ENCODE measurements around the gene SHISA6.

The SHISA6 gene

DNA sequence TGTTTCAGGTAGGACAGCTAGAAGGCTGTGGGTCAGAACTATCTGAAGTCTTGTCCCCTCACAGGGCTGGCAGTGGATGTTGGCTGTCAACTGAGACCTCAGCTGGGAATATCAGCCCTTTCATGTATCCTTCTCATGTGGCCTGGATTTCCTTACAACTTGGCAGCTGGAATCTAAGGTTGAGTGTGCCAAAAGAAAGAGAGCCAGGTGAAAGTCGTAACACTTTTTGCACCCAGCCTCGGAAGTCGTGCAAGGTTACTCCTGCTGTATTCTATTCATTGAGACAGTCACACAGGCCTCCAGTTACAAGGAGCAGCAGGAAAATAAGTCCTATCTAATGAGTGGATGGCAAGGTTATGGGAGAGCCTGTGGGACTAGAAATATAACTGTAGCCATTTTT lies 304.7 kb downstream of the SHISA6 start:
- no peak for DNase-seq

DNA sequence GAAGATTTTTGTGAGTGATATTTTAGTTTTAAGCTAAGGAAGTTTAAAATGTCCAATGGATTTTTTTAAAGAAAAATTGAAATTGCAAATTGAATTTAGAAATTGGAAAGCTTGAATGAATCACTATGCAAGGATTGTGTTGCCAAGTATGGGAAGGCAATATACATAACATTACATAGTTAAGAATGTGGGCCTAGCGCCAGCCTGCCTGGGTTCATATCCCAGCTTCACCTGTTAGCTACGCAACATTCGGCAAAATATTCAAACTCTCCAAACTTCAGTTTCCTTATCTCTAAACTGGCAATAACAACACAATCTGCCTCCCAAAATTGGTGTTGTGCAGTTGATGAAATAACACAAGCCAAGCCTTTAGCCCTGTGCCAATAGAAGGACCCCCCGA lies 306.8 kb downstream of the SHISA6 start:
- DNase-seq: no peak

DNA sequence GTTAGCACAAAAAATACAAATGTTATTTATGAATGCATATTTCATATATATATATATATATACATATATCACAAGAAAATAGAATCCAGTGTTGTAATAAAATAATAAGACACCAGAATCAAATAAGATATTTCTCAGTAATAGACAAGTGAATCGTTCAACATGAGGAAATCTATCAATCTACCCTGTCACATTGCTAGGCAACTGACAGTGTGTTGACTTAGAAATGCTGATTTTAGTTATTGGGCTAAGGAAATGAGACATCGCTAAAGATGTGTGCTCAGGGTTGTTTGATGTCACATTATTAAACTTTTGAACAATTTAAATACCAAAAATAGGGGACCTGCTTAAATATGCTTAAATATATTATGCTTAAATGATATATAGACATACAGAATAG lies 307.4 kb downstream of the SHISA6 start:
- DNase-seq: no peak

DNA sequence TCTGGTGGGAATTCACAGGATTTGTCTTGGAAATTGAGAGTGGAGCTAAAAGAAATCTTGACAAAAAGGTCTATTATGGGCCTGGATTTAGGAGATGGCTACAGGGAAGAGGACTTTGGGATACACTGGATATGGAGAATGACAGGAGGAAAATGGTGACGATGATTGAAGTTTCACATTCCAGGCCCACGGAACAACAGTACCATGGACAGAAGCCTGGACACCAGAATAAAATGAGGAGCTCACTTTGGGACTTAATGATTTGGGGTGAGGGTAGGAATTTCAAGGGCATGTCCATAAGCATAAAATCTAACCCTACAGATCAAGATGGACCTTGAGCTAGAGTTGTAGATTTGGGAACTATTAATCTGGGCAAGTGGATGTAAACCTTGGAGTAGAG lies 309.4 kb downstream of the SHISA6 start:
- no peak for DNase-seq

DNA sequence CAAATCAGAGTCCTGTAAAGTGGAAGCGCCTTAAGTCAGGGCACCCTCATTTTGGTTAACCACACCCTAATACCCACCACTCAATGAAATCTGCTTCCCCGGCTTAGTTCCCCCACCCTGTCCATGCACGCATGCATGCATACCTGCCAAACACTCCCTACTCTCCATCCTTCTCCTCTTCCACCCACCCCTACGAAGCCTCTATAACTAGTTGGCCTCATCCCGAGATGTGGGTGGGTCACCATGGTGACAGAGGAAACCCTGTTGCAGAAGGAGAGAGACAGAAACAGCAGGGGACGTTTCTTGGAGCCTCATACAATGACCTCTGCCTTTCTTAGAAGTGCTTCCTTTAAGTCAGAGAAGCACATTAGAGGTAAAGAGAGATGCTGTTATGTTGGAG lies 310.4 kb downstream of the SHISA6 start:
- no peak for DNase-seq

DNA sequence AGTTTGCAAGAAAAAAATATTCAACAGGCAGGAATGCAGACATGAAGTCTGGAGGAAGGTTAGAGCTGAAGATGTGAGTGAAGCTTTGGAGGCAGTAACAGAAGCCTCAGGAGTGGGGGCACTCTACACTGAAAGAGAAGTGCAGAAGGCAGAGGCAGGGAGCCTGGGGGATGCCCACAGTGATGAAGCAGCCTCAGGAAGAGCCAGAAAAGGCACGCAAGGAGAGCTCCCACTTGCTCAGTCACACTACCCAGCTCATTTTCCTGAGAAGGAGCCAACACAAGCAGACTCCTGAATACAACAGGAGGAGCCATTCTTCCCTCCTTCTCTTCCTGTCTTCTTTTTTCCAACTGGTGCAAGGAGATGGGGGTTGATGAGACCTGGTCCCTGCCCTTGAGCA lies 312.1 kb downstream of the SHISA6 start:
- DNase-seq: no peak

DNA sequence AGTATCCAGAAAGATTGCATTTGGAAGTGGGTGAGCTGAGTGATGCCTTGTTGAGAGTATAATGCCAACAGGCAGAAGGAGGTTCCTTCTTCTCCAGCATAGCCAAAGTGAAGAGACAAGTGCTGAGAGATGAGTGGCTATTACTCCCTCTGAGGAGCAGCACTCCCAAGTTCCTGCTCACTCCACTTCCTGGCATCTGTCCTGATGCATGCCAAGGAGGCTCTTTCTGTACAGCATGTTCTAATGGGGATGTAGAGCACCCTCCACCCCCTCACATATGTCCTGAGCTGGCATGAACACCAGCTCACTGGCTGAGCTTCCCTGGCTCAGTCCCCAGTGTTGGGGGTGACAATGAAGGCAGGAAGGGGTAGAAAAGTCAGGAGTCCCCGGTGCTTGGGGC lies 313.0 kb downstream of the SHISA6 start:
- no peak for DNase-seq

DNA sequence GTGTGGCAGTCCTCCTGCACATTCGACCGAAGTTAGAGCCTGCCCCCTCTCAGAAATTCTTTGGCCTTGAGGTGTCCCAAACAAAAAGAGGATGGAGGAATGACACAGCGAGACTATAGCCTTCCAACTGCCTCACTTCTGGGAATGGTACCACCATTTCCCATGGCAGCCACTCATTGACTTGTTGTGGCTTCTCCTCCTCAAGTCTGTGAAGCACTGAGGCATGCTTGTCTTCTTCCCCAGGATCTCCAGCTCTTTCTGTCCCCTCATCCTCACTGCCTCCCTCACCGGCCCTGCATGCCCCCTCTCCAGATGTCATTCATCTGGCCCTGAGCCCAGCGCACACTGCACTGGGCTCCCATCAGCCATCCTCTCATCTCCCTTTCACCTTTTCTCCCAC lies 313.5 kb downstream of the SHISA6 start:
- no peak for DNase-seq

DNA sequence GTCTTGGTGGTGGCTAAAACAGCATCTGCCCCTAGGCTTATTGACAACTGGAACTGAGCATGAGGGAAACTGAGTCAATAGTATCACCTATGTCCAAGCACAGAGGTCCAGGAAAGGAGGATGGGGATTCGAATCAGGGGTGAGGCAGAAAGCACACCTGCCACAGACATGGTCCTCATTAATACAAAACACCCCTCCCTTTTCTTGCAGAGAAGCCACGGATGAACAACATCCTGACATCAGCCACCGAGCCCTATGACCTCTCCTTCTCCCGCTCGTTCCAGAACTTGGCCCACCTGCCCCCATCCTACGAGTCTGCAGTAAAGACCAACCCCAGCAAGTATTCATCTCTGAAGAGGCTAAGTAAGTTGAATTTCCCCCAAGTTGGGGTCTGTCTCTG lies 314.5 kb downstream of the SHISA6 start:
- DNase-seq: no peak

DNA sequence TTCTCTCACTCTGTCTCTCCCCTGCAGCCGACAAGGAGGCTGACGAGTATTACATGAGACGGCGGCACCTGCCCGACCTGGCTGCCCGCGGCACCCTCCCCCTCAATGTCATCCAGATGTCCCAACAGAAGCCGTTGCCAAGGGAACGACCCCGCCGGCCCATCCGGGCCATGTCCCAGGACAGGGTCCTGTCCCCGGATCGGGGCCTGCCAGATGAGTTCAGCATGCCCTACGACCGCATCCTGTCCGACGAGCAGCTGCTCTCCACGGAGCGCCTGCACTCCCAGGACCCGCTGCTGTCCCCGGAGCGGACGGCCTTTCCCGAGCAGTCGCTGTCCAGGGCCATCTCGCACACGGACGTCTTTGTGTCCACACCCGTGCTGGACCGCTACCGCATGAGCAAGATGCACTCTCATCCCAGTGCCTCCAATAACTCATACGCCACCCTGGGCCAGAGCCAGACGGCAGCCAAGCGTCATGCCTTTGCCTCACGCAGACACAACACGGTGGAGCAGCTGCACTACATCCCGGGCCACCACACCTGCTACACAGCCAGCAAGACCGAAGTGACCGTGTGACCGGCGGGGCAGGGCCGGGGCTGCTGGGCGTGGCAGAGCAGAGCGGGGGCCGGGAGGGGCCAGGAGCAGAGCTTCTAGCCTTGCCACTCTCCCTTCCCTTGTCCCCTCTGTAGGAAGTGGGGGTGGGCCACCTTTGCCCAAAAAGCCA lies 316.9 kb downstream of the SHISA6 start:
- no peak for DNase-seq

DNA sequence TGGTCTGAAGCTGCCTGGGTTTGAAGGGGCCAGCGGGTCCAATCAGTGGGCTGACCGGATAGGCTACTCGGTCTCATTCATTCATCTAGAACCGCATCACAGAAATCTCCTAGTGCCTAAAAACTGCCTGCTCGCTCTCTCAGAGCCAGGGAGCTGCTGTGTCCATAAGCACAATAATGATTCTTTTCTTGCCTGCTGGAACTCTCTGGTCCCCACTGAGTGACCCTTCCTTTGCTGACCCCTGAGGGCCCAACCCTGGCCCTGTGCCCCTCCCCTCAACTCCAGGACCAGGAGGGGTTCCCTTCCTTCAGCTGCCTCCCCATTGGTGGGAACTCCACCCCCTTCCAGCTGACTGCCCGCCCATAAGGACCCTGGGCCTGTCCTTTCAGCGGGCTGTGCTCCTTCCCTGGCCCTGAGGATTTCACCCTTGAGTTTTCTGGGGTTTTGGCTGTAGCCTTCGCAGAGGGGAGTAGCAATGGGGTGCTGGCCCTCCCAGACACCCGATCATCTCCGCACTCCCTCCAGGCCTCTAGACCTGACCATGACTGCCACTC lies 317.7 kb downstream of the SHISA6 start:
- DNase-seq: no peak

DNA sequence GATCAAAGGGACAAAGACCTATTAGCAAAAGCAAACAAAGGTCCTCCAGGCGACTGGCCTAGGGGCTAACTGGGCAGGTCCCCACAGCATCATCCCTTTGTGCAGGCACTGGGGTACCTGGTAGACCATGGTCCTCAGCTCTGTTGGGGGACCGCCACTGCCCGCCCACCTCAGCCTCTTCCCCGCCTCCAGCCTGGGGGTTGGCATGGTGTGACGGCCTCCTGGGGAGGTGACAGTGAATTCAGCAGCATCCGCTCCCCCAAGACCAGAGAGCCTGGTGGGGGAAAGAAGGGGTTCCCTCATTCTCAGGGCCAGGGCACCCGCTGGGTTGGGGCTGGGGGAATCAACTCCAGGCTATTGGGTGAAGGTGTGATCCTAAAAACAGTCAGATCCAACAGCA lies 318.6 kb downstream of the SHISA6 start:
- DNase-seq: no peak

DNA sequence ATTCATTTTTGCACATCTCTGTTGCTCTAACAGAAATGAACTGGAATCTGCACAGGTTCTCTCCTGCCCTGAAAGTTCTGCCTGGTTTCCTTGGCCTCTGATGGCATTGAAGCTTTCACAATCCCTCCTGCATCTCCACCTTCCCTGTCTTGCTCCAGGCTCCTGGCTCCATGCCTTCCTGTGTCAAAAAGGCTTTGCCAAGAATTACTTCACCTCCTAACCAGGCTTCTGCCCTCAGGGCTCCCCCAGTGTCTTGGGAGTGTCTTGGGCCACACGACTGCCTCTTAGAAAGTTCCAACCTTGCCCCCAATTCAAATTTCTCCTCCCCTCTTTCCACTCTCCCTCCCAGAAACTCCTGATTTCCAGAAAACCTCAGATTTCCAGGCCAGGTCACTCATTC lies 320.3 kb downstream of the SHISA6 start:
- no peak for DNase-seq

DNA sequence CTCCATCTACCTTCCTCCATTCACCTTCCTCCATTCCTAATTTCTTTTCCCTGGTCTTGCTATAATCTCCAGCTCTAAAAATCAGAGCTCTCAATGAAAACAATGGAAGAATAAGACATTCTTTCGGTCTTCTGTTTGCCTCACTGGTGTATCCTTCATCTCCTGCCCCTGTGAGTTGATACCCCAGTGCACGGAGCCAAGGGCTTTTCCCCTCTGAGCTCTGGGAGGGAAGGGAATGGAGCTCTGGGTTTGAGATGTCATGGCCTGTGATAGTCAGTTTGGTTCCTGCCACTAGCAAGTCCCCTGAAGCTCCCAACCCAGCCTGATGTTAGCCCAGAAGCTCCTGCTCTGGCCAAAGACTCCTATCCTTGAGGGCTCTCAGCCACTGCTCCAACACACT lies 320.7 kb downstream of the SHISA6 start:
- DNase-seq: no peak

DNA sequence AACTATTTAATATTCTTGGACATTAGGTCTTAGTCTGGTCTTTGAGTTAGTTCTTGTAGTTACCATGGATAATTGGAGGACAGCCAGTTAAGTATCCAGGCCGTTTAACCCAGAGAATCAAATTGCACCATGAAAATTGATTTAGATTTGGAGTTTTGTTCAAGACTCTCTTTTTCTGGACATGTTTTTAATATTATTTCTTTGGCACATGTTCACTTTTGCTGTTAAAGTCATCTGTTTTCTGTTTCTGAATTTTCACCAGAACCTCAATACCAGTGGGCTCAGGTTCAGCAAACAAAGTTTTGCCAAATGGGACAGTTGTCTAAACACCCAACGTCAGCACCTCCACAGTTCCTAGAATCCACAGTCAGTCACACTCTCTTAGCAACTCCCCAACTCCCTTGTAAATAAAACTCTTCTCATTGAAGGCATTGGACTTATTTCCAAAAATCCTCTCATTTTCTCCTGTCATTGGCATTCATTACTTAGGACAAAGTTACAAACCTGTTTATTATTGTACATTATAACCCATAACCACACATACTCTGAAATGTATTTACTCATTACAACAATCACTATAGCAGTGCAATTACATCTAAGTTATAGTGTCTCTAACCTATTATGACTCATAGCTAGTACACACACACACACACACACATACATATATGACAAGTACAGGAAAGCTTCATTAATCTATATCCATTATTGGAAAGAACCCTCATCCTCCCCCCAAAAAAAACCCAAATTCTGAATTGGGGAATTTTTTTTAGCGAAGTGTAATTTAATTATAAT lies 323.8 kb downstream of the SHISA6 start:
- no peak for DNase-seq

DNA sequence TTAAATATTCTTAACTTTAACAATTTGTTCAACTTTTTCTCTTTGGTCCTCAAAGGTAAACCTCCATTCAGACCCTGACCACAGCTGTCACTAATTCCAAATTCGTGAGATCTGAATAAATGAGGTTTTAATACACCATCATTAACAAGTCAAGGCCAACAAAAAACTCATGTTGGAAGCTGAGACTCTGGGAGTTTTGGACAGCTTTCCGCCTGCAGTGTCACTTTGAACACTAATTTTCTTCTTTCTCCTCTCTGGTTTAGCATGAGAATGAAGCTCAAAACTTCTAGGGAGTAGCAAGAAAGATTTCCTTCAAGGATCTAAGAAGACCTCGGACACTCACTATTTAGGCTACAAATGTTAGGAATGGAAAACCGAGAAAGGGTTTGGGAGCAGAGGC lies 324.6 kb downstream of the SHISA6 start:
- DNase-seq: no peak

DNA sequence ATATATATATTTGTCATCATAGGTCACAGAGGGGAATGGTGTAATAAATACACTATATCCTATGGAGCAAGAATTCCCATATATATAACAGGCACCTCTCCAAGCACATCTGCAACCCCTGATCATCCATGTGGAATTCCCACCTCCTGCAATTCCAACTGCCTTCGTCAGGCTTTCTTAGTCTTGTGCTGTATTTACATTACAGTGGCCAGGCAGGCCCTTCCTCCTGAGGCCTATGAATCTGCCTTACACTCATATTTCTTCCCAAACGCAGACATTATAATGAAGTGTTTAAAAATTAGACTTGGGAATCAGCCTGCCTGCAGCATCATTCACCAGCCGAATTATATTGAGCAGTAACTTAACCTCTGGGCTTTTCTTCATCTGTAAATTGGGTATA lies 338.0 kb downstream of the SHISA6 start:
- no peak for DNase-seq

DNA sequence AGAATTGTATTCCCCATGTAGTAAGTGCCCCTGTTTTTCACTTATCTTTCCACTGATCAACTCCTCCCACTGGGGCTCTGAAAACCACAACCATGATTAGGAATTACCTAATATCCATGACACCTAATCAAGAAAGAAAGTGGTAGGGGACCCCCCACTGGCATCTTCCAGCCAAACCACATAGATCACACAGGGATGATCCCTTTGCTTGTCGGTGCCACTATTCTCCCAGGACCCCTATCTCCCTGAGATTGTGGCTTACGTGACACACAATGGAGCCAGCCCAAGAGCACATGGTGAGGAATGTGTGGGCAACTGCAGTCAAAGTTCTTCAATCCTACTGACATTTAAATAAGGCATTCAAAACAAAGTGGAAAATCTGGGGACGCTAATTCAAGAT lies 339.7 kb downstream of the SHISA6 start:
- DNase-seq: no peak

DNA sequence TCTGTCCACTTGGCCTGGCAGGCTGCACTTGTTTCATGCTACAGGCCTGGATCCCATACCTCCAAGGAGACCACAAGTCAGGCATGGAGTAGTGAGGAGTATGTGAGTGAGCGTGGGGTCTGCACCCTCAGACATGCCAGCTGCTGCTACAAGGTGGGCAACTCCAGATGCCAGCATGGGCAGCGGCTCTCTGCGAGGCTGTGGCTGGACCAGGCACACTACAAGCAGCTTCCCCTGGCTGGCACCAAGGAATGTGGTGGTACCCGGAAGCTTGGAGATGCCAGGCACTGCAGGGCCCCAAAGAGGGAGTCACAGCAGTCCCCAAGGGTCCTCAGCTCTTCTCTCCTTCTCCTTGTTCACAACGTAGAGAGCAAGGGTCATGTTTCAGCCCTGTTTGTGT lies 341.2 kb downstream of the SHISA6 start:
- no peak for DNase-seq

DNA sequence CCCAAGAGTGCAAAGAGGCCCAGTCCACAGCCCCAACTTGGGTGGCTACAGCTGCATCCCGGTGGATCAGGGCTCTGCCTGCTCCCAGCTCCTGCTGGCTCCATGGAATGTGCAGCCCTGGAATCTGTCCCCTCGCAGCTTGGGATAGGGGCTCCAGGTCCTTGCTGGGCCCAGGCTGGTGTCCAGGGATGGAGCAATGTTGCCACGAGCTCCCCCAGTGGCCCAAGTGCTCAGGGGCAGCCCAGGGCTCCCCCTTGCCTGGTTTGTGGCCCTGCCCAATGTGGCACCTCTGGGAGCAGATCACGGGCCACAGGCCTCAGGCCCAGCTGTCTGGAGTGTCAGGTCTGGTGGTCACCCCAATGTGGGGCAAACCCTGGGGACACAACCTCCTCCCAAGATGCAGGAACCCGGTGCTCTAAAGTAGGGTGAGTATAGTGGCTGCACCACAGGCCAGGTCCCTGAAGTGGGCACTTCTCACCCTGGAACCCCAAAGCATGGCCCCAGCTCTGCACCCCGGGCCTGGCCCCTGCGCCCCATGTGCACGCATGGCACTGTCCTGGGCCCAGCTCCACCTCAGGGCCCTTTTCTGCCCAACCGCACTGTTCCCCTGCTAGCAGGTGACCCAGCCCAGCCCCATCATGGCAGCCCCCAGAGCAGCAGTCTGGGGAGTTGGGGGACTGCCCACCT lies 342.4 kb downstream of the SHISA6 start:
- DNase-seq: no peak

DNA sequence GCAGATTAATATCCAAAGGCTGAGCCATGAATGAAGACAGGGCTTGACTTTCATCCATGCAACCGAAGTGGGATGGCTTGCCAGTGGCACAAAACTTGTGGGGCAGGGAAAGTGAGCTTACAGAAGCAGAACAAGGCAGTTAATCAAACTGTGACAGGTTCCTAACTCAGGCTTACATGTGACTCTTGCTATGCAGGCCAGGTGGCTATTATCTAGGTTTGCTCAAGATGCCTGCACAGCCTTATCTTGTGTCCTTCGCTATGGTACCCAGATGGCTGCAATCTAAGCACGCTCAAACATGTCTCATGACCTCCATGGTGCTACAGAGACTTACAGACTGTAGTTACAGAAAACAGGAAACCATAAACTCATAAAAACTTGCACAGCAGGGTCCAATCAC lies 348.7 kb downstream of the SHISA6 start:
- DNase-seq: no peak

DNA sequence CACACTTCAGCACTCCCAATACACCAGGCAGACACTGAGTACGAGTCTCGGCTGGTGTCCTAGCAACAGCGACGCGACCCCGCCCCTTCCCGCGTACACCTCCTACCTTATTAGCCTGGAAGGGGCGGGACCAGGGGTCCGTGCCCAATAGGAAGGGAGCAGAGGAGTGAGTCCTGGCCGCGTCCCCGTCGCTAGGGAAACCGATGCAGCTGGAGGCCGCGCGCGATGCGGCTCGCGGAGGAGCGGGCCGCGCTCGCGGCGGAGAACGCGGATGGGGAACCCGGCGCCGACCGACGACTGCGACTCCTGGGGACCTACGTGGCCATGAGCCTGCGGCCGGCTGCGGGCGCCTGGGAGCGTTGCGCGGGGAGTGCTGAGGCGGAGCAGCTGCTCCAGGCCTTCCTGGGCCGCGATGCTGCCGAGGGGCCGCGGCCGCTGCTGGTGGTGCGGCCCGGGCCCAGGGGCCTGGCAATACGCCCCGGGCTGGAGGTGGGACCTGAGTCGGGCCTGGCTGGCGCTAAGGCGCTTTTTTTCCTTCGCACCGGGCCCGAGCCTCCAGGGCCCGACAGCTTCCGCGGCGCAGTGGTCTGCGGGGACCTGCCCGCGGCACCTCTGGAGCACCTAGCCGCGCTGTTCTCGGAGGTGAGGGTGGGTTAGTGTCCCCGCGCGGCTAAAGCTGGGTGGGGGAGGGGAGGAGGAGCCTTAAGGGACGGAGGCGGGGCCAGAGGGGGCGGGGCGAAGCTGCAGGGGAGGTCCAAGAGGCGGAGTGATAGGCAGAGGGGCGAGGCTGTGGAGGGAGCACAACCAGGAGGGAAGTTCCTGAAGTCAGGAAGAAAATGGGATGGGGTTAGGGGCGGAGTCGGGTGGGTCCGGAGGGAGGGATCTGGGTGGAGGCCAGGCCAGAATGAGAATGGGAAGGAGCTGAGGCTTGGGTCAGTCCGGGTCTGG lies 357.5 kb downstream of the SHISA6 start, which contains the start of gene DNAH9:
Gene DNAH9 (plus strand): TSS at position 197 of the 948 bp plus-strand sequence. CDS start 29 bp downstream, at position 226.
- DNase-seq: peak; percentile 78
